Measurements from ENCODE around the gene DPYSL5.

GRCh38 chr2:26927221-26927620 lies 79.3 kb downstream of the DPYSL5 start:
- no peak for TF ChIP-seq RAD21 (IDR thresholded peaks at IDR 0.05)
- no peak for TF ChIP-seq JUND (IDR thresholded peaks at IDR 0.05)
- TF ChIP-seq ATF3 (IDR thresholded peaks at IDR 0.05), result no peak
- TF ChIP-seq CTCF (IDR thresholded peaks at IDR 0.05; ENCODE audit: low read depth, low read length, missing input control), result no peak
- TF ChIP-seq FOXA1 (IDR thresholded peaks at IDR 0.05), result no peak

Data from liver (tissue), 3 donors.